Activated naive CD8-positive, alpha-beta T cell treated with anti-CD3 and anti-CD28 coated beads, Interleukin-2, amount 10 ng/mL, durations not matched to agents 7 days and 5 days (primary cell): Measurements from ENCODE around the gene HACE1. TPM values are rescaled to one million over a fixed set of nuclear protein-coding genes. Genes with fewer than 3 reads are reported as not detected.
"Not testable (repeated sequence)": the region's sequence is repeated elsewhere in the genome, so short reads cannot be mapped to it uniquely, and the experiment has no call there.

ENCODE experiments used
- ATAC-seq: fragments of 150-1000 bp; cut with Tn5 transposase; one replicate; pipeline ENCODE4 v1.10.0; 2021; ENCODE audit warnings: low read depth, moderate library complexity
- POLR2A ChIA-PET: fragments of 350-600 bp; sonication (Branson Sonifier 250); formaldehyde crosslinking; loops from one replicate; lab custom pipeline; 2021; ENCODE audit warnings: antibody characterized with exemption; lab: Charles Lee
- DNase-seq: peaks from one replicate; pipeline ENCODE4 v3.0.0; 2021
- H3K27ac Mint-ChIP-seq: one replicate; pipeline ENCODE4 v1.8.0; 2022; ENCODE audit warnings: mild to moderate bottlenecking, mixed read lengths
- H3K27me3 Mint-ChIP-seq: one replicate; pipeline ENCODE4 v1.8.0; 2022; ENCODE audit warnings: mild to moderate bottlenecking, moderate library complexity, mixed read lengths
- H3K36me3 Mint-ChIP-seq: one replicate; pipeline ENCODE4 v1.8.0; 2021; ENCODE audit warnings: mild to moderate bottlenecking, mixed read lengths
- H3K4me1 Mint-ChIP-seq: one replicate; pipeline ENCODE4 v1.8.0; 2021; ENCODE audit warnings: mixed read lengths
- H3K4me3 Mint-ChIP-seq: one replicate; pipeline ENCODE4 v1.8.0; 2022; ENCODE audit warnings: mild to moderate bottlenecking, moderate library complexity, mixed read lengths
- H3K9me3 Mint-ChIP-seq: one replicate; pipeline ENCODE4 v1.8.0; 2021; ENCODE audit warnings: mixed read lengths
- total RNA-seq, 2 experiments: library from RNA; stranded (reverse); gene quantifications; one replicate each; pipeline ENCODE4 v1.2.3, GENCODE V29; 2021

The HACE1 gene
- total RNA-seq, result 10 to 100 TPM; 19.3 to 20.5 TPM

GRCh38 chr6:104859225-104860146, at the start of gene HACE1:
Gene HACE1, minus strand, starts transcription at chr6:104859919. Its CDS starts 277 bp downstream, at chr6:104859642.
- Mint-ChIP-seq H3K27ac (peak within 1 kb of the TSS; percentile 82), H3K27me3 (peaks cover 6% of the 10 kb centered on the region), H3K36me3 (peaks cover 1% of the 10 kb centered on the region), H3K4me1 (peaks cover 11% of the 10 kb centered on the region), H3K4me3 (peak within 1 kb of the TSS; percentile 95), H3K9me3 (no peaks in the 10 kb centered on the region)
- DNase-seq (peak; percentile 91), ATAC-seq (peak; percentile 99)
- POLR2A ChIA-PET, result interaction anchor here (1.5 kb wide), 1 partner anchor 13 kb away, joined by 3 read pairs; no protein-coding TSS in a partner anchor

GRCh38 chr6:104908888-104909525, 49.3 kb upstream of the HACE1 start:
- ATAC-seq, result no peak
- POLR2A ChIA-PET, result no interaction called here

GRCh38 chr6:104908031-104908887, 48.5 kb upstream of the HACE1 start:
- H3K36me3 Mint-ChIP-seq, result no peaks in the 10 kb centered on the region
- no peak overlapping the region for H3K4me3 Mint-ChIP-seq
- DNase-seq, result no peak

More at GRCh38 chr6:104908888-104909525, 49.3 kb upstream of the HACE1 start:
- no peaks in the 10 kb centered on the region for H3K36me3 Mint-ChIP-seq
- H3K27me3 Mint-ChIP-seq, result peaks cover 9% of the 10 kb centered on the region
- H3K9me3 Mint-ChIP-seq, result no peaks in the 10 kb centered on the region
- no peak overlapping the region for H3K4me3 Mint-ChIP-seq
- H3K4me1 Mint-ChIP-seq, result no peaks in the 10 kb centered on the region
- no peak overlapping the region for H3K27ac Mint-ChIP-seq
- no peak for DNase-seq

GRCh38 chr6:104898893-104899292, 39.2 kb upstream of the HACE1 start:
- DNase-seq, H3K9me3 Mint-ChIP-seq, H3K27me3 Mint-ChIP-seq, H3K36me3 Mint-ChIP-seq, H3K27ac Mint-ChIP-seq, H3K4me3 Mint-ChIP-seq, H3K4me1 Mint-ChIP-seq, POLR2A ChIA-PET, ATAC-seq: not testable (repeated sequence)

More at GRCh38 chr6:104908031-104908887, 48.5 kb upstream of the HACE1 start:
- no peaks in the 10 kb centered on the region for H3K9me3 Mint-ChIP-seq
- H3K4me1 Mint-ChIP-seq, result no peaks in the 10 kb centered on the region
- no peak overlapping the region for H3K27ac Mint-ChIP-seq
- peaks cover 7% of the 10 kb centered on the region for H3K27me3 Mint-ChIP-seq
- POLR2A ChIA-PET, result no interaction called here
- ATAC-seq, result no peak

GRCh38 chr6:104896914-104897313, 37.2 kb upstream of the HACE1 start:
- ATAC-seq (no peak), DNase-seq (no peak)
- Mint-ChIP-seq H3K27ac (no peak overlapping the region), H3K4me1 (no peaks in the 10 kb centered on the region), H3K9me3 (no peaks in the 10 kb centered on the region), H3K27me3 (peaks cover 5% of the 10 kb centered on the region), H3K36me3 (no peaks in the 10 kb centered on the region), H3K4me3 (no peak overlapping the region)
- POLR2A ChIA-PET, result no interaction called here

GRCh38 chr6:104888066-104888465, 28.3 kb upstream of the HACE1 start:
- peaks cover 6% of the 10 kb centered on the region for H3K9me3 Mint-ChIP-seq
- POLR2A ChIA-PET, result no interaction called here
- H3K36me3 Mint-ChIP-seq, result no peaks in the 10 kb centered on the region
- H3K4me3 Mint-ChIP-seq, result no peak overlapping the region
- H3K27me3 Mint-ChIP-seq, result peaks cover 5% of the 10 kb centered on the region
- DNase-seq (no peak), ATAC-seq (no peak)
- H3K27ac Mint-ChIP-seq, result no peak overlapping the region
- no peaks in the 10 kb centered on the region for H3K4me1 Mint-ChIP-seq

- H3K4me3 Mint-ChIP-seq, result no peak overlapping the region
- no peak overlapping the region for H3K27ac Mint-ChIP-seq
- H3K4me1 Mint-ChIP-seq, result no peaks in the 10 kb centered on the region
- POLR2A ChIA-PET, result no interaction called here
- no peak for ATAC-seq
- no peaks in the 10 kb centered on the region for H3K36me3 Mint-ChIP-seq
- no peak for DNase-seq
- H3K27me3 Mint-ChIP-seq, result peaks cover 5% of the 10 kb centered on the region
- H3K9me3 Mint-ChIP-seq, result peaks cover 6% of the 10 kb centered on the region
Measured at GRCh38 chr6:104887350-104887749, 27.6 kb upstream of the HACE1 start.

- DNase-seq, result no peak
- no peak overlapping the region for H3K27ac Mint-ChIP-seq
- POLR2A ChIA-PET, result interaction anchor here (0.7 kb wide), 1 partner anchor 9 kb away, joined by 3 read pairs; no protein-coding TSS in a partner anchor
- no peak overlapping the region for H3K4me3 Mint-ChIP-seq
- H3K36me3 Mint-ChIP-seq, result no peaks in the 10 kb centered on the region
- H3K9me3 Mint-ChIP-seq, result peaks cover 6% of the 10 kb centered on the region
- peaks cover 6% of the 10 kb centered on the region for H3K27me3 Mint-ChIP-seq
- ATAC-seq, result no peak
- no peaks in the 10 kb centered on the region for H3K4me1 Mint-ChIP-seq
Measured at GRCh38 chr6:104885518-104886043, 25.9 kb upstream of the HACE1 start.

GRCh38 chr6:104884867-104885517, 25.3 kb upstream of the HACE1 start:
- Mint-ChIP-seq H3K36me3 (no peaks in the 10 kb centered on the region), H3K27ac (no peak overlapping the region), H3K4me3 (no peak overlapping the region), H3K9me3 (peaks cover 6% of the 10 kb centered on the region), H3K4me1 (no peaks in the 10 kb centered on the region), H3K27me3 (peaks cover 5% of the 10 kb centered on the region)
- ATAC-seq (no peak), DNase-seq (no peak)
- POLR2A ChIA-PET, result no interaction called here

GRCh38 chr6:104881964-104882668, 22.4 kb upstream of the HACE1 start:
- ATAC-seq (no peak), DNase-seq (no peak)
- no peak overlapping the region for H3K27ac Mint-ChIP-seq
- peaks cover 5% of the 10 kb centered on the region for H3K27me3 Mint-ChIP-seq
- no peak overlapping the region for H3K4me3 Mint-ChIP-seq
- POLR2A ChIA-PET, result no interaction called here
- H3K4me1 Mint-ChIP-seq, result no peaks in the 10 kb centered on the region
- no peaks in the 10 kb centered on the region for H3K36me3 Mint-ChIP-seq
- H3K9me3 Mint-ChIP-seq, result no peaks in the 10 kb centered on the region

- Mint-ChIP-seq H3K9me3 (no peaks in the 10 kb centered on the region), H3K27ac (no peak overlapping the region), H3K4me1 (peaks cover 10% of the 10 kb centered on the region), H3K4me3 (no peak overlapping the region), H3K27me3 (peaks cover 17% of the 10 kb centered on the region), H3K36me3 (no peaks in the 10 kb centered on the region)
- ATAC-seq, result no peak
- POLR2A ChIA-PET, result no interaction called here
- DNase-seq, result no peak
Measured at GRCh38 chr6:104862456-104862855, 2.7 kb upstream of the HACE1 start.

- peaks cover 11% of the 10 kb centered on the region for H3K4me1 Mint-ChIP-seq
- H3K9me3 Mint-ChIP-seq, result no peaks in the 10 kb centered on the region
- ATAC-seq, result no peak
- H3K27ac Mint-ChIP-seq, result no peak overlapping the region
- H3K27me3 Mint-ChIP-seq, result peaks cover 9% of the 10 kb centered on the region
- POLR2A ChIA-PET, result interaction anchor here (0.5 kb wide), 1 partner anchor 1505 kb away, joined by 3 read pairs; no protein-coding TSS in a partner anchor
- H3K4me3 Mint-ChIP-seq, result peak overlapping the region; percentile 95
- no peak for DNase-seq
- H3K36me3 Mint-ChIP-seq, result peaks cover 1% of the 10 kb centered on the region
Measured at GRCh38 chr6:104860221-104860620, 502 bp upstream of the HACE1 start.
